Suprapubic skin (tissue), 4 donors: Measurements from ENCODE around the gene PIGZ.

Source experiments
- CTCF ChIP-seq, 2 donors: fragments of 200-600 bp in 1 of 2; fragments of 450-650 bp in 1 of 2; sonication (generic) in 1 of 2; IDR thresholded peaks; one replicate each; pipeline ENCODE4 v1.5.1; 2016 to 2019; ENCODE audit warnings: antibody characterized with exemption in 2 of 2, mild to moderate bottlenecking in 1 of 2, moderate library complexity in 1 of 2
- POLR2A ChIP-seq, 2 donors: fragments of 450-650 bp; IDR thresholded peaks; one replicate each; pipeline ENCODE4 v1.6.1; 2017; ENCODE audit warnings: antibody characterized with exemption in 2 of 2, mild to moderate bottlenecking in 2 of 2, moderate library complexity in 2 of 2
- POLR2AphosphoS5 ChIP-seq, 3 donors: sonication (generic); formaldehyde crosslinking; IDR thresholded peaks; one replicate each; pipeline ENCODE4 v1.6.1; 2017; ENCODE audit warnings: antibody characterized with exemption in 3 of 3

GRCh38 chr3:197001106-197001971 is 32.7 kb upstream of the PIGZ start:
- TF ChIP-seq POLR2AphosphoS5 (IDR thresholded peaks at IDR 0.05) (no peak), POLR2A (IDR thresholded peaks at IDR 0.05) (no peak), CTCF (IDR thresholded peaks at IDR 0.05) (no peak)
